ENCODE measurements around the gene P2RX2.

- TF ChIP-seq EP300 (IDR thresholded peaks at IDR 0.05; ENCODE audit: borderline replicate concordance) = no peak
- TF ChIP-seq YY1 (IDR thresholded peaks at IDR 0.05; ENCODE audit: low read depth) = no peak
- no peak for TF ChIP-seq REST (IDR thresholded peaks at IDR 0.05; ENCODE audit: low read depth)
- TF ChIP-seq TCF12 (IDR thresholded peaks at IDR 0.05; ENCODE audit: low read depth) = no peak
- TF ChIP-seq CEBPB (IDR thresholded peaks at IDR 0.05) = no peak
These were observed 17.2 kb upstream of the P2RX2 start for GRCh38 chr12:132601171-132601883.

Measured in Ishikawa (cell line).